ENCODE measurements around the gene EFNA3.

The EFNA3 gene

GRCh38 chr1:155127105-155127966 is 48.7 kb downstream of the EFNA3 start, which contains the start of gene EFNA1 (continued):
- peak; percentile 83 for TF ChIP-seq ZNF398 (tag by site-specific recombination; IDR thresholded peaks at IDR 0.05)
- TF ChIP-seq ZNF585B (tag by site-specific recombination; IDR thresholded peaks at IDR 0.05): no peak
- TF ChIP-seq ZNF202 (tag by site-specific recombination; IDR thresholded peaks at IDR 0.05; ENCODE audit: borderline replicate concordance): no peak
- TF ChIP-seq, protein P1, sequence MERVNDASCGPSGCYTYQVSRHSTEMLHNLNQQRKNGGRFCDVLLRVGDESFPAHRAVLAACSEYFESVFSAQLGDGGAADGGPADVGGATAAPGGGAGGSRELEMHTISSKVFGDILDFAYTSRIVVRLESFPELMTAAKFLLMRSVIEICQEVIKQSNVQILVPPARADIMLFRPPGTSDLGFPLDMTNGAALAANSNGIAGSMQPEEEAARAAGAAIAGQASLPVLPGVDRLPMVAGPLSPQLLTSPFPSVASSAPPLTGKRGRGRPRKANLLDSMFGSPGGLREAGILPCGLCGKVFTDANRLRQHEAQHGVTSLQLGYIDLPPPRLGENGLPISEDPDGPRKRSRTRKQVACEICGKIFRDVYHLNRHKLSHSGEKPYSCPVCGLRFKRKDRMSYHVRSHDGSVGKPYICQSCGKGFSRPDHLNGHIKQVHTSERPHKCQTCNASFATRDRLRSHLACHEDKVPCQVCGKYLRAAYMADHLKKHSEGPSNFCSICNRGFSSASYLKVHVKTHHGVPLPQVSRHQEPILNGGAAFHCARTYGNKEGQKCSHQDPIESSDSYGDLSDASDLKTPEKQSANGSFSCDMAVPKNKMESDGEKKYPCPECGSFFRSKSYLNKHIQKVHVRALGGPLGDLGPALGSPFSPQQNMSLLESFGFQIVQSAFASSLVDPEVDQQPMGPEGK (tag by site-specific recombination; IDR thresholded peaks at IDR 0.05): peak; percentile 58
- TF ChIP-seq, protein P2, sequence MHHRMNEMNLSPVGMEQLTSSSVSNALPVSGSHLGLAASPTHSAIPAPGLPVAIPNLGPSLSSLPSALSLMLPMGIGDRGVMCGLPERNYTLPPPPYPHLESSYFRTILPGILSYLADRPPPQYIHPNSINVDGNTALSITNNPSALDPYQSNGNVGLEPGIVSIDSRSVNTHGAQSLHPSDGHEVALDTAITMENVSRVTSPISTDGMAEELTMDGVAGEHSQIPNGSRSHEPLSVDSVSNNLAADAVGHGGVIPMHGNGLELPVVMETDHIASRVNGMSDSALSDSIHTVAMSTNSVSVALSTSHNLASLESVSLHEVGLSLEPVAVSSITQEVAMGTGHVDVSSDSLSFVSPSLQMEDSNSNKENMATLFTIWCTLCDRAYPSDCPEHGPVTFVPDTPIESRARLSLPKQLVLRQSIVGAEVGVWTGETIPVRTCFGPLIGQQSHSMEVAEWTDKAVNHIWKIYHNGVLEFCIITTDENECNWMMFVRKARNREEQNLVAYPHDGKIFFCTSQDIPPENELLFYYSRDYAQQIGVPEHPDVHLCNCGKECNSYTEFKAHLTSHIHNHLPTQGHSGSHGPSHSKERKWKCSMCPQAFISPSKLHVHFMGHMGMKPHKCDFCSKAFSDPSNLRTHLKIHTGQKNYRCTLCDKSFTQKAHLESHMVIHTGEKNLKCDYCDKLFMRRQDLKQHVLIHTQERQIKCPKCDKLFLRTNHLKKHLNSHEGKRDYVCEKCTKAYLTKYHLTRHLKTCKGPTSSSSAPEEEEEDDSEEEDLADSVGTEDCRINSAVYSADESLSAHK (tag by site-specific recombination; IDR thresholded peaks at IDR 0.05): peak; percentile 75; the same call in 1 of the 2 replicates
- TF ChIP-seq HOXC10 (CRISPR knock-in tag; IDR thresholded peaks at IDR 0.05): no peak
- TF ChIP-seq FEZF1 (tag by site-specific recombination; IDR thresholded peaks at IDR 0.05): peak; percentile 83
- TF ChIP-seq KLF7 (tag by site-specific recombination; IDR thresholded peaks at IDR 0.05; ENCODE audit: borderline replicate concordance): peak; percentile 69
- 0 out of 2 replicates have a peak, but pooled peaks have one; percentile 24 for TF ChIP-seq ZNF423 (tag by site-specific recombination; IDR thresholded peaks at IDR 0.05)
- TF ChIP-seq ZXDB (tag by site-specific recombination; IDR thresholded peaks at IDR 0.05): peak; percentile 55
- TF ChIP-seq ZNF707 (tag by site-specific recombination; IDR thresholded peaks at IDR 0.05): no peak
- no peak for TF ChIP-seq ZNF404 (tag by site-specific recombination; IDR thresholded peaks at IDR 0.05)
- peak; percentile 79 for TF ChIP-seq ZEB2 (tag by site-specific recombination; IDR thresholded peaks at IDR 0.05)
- 0 out of 2 replicates have a peak, but pooled peaks have one; percentile 24 for TF ChIP-seq ZNF324 (tag by site-specific recombination; IDR thresholded peaks at IDR 0.05)
- peak; percentile 43 for TF ChIP-seq ZNF391 (tag by site-specific recombination; IDR thresholded peaks at IDR 0.05; ENCODE audit: borderline replicate concordance, low read depth)
- TF ChIP-seq ZBTB8A (tag by site-specific recombination; IDR thresholded peaks at IDR 0.05): peak; percentile 74
- no peak for TF ChIP-seq ZNF140 (tag by site-specific recombination; IDR thresholded peaks at IDR 0.05)
- TF ChIP-seq PRDM6 (tag by site-specific recombination; IDR thresholded peaks at IDR 0.05): 0 out of 2 replicates have a peak, but pooled peaks have one; percentile 23
- TF ChIP-seq, protein P3, sequence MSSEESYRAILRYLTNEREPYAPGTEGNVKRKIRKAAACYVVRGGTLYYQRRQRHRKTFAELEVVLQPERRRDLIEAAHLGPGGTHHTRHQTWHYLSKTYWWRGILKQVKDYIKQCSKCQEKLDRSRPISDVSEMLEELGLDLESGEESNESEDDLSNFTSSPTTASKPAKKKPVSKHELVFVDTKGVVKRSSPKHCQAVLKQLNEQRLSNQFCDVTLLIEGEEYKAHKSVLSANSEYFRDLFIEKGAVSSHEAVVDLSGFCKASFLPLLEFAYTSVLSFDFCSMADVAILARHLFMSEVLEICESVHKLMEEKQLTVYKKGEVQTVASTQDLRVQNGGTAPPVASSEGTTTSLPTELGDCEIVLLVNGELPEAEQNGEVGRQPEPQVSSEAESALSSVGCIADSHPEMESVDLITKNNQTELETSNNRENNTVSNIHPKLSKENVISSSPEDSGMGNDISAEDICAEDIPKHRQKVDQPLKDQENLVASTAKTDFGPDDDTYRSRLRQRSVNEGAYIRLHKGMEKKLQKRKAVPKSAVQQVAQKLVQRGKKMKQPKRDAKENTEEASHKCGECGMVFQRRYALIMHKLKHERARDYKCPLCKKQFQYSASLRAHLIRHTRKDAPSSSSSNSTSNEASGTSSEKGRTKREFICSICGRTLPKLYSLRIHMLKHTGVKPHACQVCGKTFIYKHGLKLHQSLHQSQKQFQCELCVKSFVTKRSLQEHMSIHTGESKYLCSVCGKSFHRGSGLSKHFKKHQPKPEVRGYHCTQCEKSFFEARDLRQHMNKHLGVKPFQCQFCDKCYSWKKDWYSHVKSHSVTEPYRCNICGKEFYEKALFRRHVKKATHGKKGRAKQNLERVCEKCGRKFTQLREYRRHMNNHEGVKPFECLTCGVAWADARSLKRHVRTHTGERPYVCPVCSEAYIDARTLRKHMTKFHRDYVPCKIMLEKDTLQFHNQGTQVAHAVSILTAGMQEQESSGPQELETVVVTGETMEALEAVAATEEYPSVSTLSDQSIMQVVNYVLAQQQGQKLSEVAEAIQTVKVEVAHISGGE (tag by site-specific recombination; conservative IDR thresholded peaks at IDR 0.05; ENCODE audit: low read depth): peak; percentile 38; the same call in 1 of the 2 replicates
- TF ChIP-seq ZNF112 (tag by site-specific recombination; IDR thresholded peaks at IDR 0.05): no peak
- TF ChIP-seq ZBTB7A (tag by site-specific recombination; IDR thresholded peaks at IDR 0.05; ENCODE audit: low read depth): 0 out of 2 replicates have a peak, but pooled peaks have one; percentile 57
- TF ChIP-seq, protein P4, sequence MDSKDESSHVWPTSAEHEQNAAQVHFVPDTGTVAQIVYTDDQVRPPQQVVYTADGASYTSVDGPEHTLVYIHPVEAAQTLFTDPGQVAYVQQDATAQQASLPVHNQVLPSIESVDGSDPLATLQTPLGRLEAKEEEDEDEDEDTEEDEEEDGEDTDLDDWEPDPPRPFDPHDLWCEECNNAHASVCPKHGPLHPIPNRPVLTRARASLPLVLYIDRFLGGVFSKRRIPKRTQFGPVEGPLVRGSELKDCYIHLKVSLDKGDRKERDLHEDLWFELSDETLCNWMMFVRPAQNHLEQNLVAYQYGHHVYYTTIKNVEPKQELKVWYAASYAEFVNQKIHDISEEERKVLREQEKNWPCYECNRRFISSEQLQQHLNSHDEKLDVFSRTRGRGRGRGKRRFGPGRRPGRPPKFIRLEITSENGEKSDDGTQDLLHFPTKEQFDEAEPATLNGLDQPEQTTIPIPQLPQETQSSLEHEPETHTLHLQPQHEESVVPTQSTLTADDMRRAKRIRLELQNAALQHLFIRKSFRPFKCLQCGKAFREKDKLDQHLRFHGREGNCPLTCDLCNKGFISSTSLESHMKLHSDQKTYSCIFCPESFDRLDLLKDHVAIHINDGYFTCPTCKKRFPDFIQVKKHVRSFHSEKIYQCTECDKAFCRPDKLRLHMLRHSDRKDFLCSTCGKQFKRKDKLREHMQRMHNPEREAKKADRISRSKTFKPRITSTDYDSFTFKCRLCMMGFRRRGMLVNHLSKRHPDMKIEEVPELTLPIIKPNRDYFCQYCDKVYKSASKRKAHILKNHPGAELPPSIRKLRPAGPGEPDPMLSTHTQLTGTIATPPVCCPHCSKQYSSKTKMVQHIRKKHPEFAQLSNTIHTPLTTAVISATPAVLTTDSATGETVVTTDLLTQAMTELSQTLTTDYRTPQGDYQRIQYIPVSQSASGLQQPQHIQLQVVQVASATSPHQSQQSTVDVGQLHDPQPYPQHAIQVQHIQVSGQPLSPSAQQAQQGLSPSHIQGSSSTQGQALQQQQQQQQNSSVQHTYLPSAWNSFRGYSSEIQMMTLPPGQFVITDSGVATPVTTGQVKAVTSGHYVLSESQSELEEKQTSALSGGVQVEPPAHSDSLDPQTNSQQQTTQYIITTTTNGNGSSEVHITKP (tag by site-specific recombination; IDR thresholded peaks at IDR 0.05): peak; percentile 54
- TF ChIP-seq ZNF768 (tag by site-specific recombination; IDR thresholded peaks at IDR 0.05): no peak

All from HEK293 (cell line).